D721Med (cell line): ENCODE measurements around the gene PRKCB.

ENCODE experiments used
- DNase-seq: peaks from one replicate; pipeline ENCODE4 v3.0.0; 2011; ENCODE audit warnings: low spot score; ENCODE audit not compliant: insufficient read length
- FAIRE-seq: peaks from 2 replicates; lab custom pipeline; 2011; peaks lifted over from hg19 to GRCh38; lab: Jason Lieb, UNC
- CTCF ChIP-seq: IDR thresholded peaks from 2 replicates; pipeline ENCODE4 v1.5.1; 2012; ENCODE audit warnings: mild to moderate bottlenecking, control low read depth; ENCODE audit not compliant: insufficient read depth; ENCODE audit errors: missing control alignments

PRKCB gene

GRCh38 chr16:23959072-23959751 is 123.4 kb downstream of the PRKCB start:
- FAIRE-seq (no peak), DNase-seq (no peak)
- TF ChIP-seq CTCF = no peak

- FAIRE-seq = no peak
- DNase-seq = no peak
- no peak for TF ChIP-seq CTCF
Measured at GRCh38 chr16:23959752-23960072, 123.9 kb downstream of the PRKCB start.

- no peak for TF ChIP-seq CTCF
- DNase-seq (no peak), FAIRE-seq (no peak)
Measured at GRCh38 chr16:23960081-23960885, 124.5 kb downstream of the PRKCB start.

DNA sequence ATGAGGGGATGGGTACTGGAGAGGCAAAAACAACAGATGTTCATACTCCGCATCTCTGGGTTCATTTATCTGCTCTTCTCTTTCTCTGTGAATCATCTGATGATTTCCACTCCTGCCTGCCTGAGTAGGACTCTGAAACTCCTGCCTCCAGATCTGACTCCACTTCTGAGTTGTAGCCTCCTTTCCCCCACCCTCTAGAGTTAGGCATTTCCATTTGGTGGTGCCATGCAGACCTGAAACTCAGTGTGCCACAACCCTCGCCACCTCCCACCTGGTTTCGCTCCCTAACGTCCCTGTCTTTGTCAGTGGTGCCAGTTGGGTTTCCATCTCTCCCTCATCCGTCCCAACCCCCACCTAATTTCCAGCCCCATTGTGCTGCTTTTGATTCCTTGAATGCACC is 126.2 kb downstream of the PRKCB start:
- TF ChIP-seq CTCF = no peak
- no peak for FAIRE-seq

DNA sequence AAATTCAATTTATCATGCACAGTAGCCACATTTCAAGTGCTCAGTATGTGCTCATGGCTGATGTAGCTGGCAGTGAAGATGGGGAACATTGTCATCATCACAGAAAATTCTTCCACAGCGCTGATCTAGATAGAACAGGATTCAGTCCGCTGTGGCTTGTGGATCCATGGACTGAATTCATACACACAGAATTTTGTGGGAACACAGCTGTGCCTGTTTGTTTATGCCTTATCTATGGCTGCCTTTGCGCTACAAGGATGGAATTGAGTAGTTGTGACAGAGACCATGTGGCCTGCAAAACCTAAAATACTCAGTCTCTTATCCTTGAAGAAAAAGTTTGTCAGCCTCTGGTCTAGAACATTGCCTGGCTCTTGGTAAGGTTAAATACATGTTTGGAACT is 128.4 kb downstream of the PRKCB start:
- DNase-seq (no peak), FAIRE-seq (no peak)
- no peak for TF ChIP-seq CTCF

More for the DNA sequence above, 126.2 kb downstream of the PRKCB start:
- DNase-seq = no peak

DNA sequence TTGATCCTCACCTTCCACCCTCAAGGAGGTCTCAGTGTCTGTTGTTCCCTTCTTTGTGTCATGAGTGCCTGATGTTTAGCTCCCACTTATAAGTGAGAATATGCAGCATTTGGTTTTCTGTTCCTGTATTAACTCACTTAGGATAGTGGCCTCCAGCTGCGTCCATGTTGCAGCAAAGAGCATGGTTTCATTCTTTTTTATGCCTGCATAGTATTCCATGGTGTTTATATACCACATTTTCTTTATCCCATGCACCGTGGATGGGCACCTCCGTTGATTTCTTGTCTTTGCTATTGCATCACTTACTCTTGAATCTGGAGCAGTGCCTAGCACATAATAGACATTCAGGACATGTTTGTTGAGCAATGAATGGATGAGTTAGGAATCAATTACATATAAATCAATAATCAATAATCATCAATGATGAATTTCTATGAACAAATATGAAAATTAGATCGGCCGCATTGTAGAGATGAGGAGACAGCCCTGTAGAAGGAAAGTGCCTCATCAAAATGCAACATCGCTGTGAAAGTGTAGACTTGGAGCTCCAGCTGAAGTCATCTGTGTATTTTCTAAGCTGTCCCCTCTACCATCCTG is 129.5 kb downstream of the PRKCB start:
- no peak for TF ChIP-seq CTCF
- no peak for FAIRE-seq

More for the DNA sequence above, 129.5 kb downstream of the PRKCB start:
- DNase-seq = no peak
